Common myeloid progenitor, CD34-positive (primary cell): Measurements from ENCODE around the gene AP1M1.

Source experiments
- CTCF ChIA-PET: fragments of 350-600 bp; sonication (Branson Sonifier 250); formaldehyde crosslinking; loops from one replicate; lab custom pipeline; 2021; ENCODE audit warnings: antibody characterized with exemption; lab: Charles Lee
- POLR2A ChIA-PET: fragments of 350-600 bp; sonication (Branson Sonifier 250); formaldehyde crosslinking; loops from one replicate; lab custom pipeline; 2021; ENCODE audit warnings: antibody characterized with exemption; lab: Charles Lee
- DNase-seq, 3 donors: peaks; one replicate each; pipeline versions ENCODE4 v3.0.0 to v3.0.0-alpha.2; 2013
- H3K27ac ChIP-seq, 2 experiments: 1 replicate in 1 of 2; 2 replicates in 1 of 2; pipeline ENCODE4 v1.7.0; 2013; ENCODE audit warnings: inconsistent platforms in 2 of 2, low read length in 2 of 2, mild to moderate bottlenecking in 2 of 2, low read depth in 1 of 2, moderate library complexity in 1 of 2; ENCODE audit not compliant: severe bottlenecking in 2 of 2, insufficient read depth in 1 of 2, poor library complexity in 1 of 2
- H3K27me3 ChIP-seq, 5 experiments: replicated peaks in 2 of 5; 1 replicate in 3 of 5; 2 replicates in 2 of 5; pipeline versions ENCODE4 v1.6.1 to v1.7.0; 2013; ENCODE audit warnings: low read length in 4 of 5, mild to moderate bottlenecking in 2 of 5, moderate library complexity in 2 of 5, inconsistent platforms in 1 of 5; ENCODE audit not compliant: insufficient read depth in 5 of 5, control insufficient read depth in 4 of 5
- H3K36me3 ChIP-seq, 4 experiments: 1 replicate in 2 of 4; 2 replicates in 2 of 4; pipeline versions ENCODE4 v1.6.1 to v1.7.0; 2013; ENCODE audit warnings: low read length in 3 of 4, control low read depth in 1 of 4, mild to moderate bottlenecking in 1 of 4; ENCODE audit not compliant: control insufficient read depth in 4 of 4, insufficient read depth in 4 of 4
- H3K4me1 ChIP-seq, 4 experiments: 1 replicate in 3 of 4; 2 replicates in 1 of 4; pipeline versions ENCODE4 v1.6.1 to v1.7.1; 2013; ENCODE audit warnings: low read length in 3 of 4, mild to moderate bottlenecking in 3 of 4, control low read depth in 1 of 4, inconsistent platforms in 1 of 4, moderate library complexity in 1 of 4; ENCODE audit not compliant: control insufficient read depth in 4 of 4, insufficient read depth in 4 of 4; ENCODE audit errors: control extremely low read depth in 1 of 4
- H3K4me3 ChIP-seq, 7 experiments: 1 replicate in 4 of 7; 2 replicates in 3 of 7; pipeline versions ENCODE4 v1.5.1 to v1.7.0; 2013; ENCODE audit warnings: mild to moderate bottlenecking in 7 of 7, low read length in 6 of 7, moderate library complexity in 6 of 7, inconsistent platforms in 2 of 7, low read depth in 2 of 7, control low read depth in 1 of 7; ENCODE audit not compliant: insufficient read depth in 4 of 7, control insufficient read depth in 1 of 7; ENCODE audit errors: extremely low read depth in 1 of 7
- H3K9me3 ChIP-seq, 5 experiments: 1 replicate in 4 of 5; 2 replicates in 1 of 5; pipeline versions ENCODE4 v1.6.1 to v1.7.1; 2013; ENCODE audit warnings: low read length in 4 of 5, mild to moderate bottlenecking in 2 of 5, inconsistent platforms in 1 of 5, low read depth in 1 of 5, moderate library complexity in 1 of 5; ENCODE audit not compliant: control insufficient read depth in 4 of 5, insufficient read depth in 2 of 5; ENCODE audit errors: control extremely low read depth in 1 of 5
- WGBS: methylation state at CpG from one replicate; pipeline ENCODE4 v1.1.5; 2013; ENCODE audit not compliant: insufficient coverage; 5-methylcytosine and 5-hydroxymethylcytosine counted together

Gene AP1M1

DNA sequence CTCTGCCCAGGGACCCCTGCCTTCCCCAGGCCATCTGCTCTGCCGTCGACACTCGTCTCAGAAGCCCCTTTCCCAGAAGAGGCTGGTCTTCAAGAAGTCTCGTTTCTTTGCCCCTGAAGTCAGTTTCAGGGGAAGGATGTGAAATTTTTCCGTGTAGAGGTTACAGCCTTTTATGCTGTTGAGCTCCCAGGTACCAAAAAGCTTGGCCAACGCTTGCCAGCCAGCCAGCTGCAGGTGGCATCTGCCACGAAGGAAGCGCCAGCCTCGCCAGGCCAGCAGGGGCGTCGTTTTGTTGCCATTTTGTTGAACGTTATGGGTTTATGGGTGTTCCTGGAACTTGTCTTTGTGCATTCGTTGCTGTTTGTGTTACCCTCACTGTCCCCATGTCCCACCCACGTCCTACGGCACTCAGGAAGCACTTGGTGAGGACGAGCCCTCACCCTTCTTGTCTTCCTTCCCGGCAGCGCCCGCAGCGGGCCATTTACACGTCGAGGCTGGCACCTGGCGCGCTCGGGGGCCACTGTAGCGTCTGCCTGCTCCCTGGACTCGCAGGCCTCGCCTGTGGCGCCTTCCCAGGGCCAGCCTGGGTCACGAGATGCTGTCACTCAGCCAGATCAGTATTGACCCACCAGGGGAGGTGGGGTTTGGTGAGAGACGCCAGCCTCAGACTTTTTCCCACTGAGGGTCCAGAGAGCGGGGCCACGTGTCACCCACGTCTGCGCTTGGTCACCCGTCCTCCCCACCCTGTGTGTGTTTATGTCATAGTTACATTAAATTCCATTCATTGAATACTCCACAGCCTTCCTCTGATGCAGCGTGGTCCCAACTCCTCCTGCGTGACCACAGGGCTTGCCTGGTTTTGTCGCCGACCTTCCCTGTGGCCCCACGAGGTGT is 37.1 kb downstream of the AP1M1 start:
- H3K27ac ChIP-seq, result no peak overlapping the region
- POLR2A ChIA-PET, result no interaction called here
- H3K36me3 ChIP-seq, result peaks cover 13 to 62% (median 42%) of the 10 kb centered on the region in 4 experiments

DNA sequence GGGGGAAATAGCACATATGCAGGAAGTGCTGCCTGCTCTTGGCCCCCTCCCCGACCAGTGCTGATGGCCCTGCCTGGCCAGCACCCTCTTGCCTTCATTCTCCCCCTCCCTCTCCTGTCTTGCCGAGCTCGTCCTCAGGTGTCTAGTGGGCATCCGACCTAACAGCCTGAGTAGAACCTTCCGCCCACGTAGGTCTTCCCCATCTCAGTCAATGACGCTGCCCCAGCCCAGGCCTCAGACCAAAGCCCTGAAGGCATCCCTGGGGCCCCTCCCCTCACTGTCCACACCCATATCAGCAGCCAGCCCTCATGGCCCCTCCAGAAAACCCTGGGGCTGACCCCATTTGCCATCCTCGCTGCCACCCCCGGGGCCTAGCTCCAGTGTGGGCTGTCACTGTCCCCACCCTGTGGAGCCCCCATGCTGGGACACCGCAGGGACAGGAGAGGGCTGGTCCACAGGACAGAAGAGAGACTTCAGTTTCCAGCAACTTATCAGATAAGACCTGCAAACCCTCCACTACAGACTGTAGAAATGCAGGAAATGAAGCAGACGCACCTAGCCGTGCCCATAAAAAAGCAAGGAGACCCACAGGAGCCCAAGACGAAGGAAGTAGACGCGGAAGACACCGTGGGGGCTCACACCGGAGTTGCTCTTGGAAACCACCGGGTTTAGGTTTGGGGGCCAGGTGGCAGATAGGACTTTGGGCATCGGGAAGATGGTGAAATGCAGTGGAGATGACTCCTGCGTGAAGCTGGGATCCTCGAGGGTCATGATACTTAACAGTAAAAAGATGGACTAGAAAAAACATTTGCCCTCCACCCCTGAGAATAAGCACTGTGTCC is 38.3 kb downstream of the AP1M1 start:
- ChIA-PET POLR2A (no interaction called here), CTCF (interaction anchor here (0.6 to 2.1 kb wide), 2 partner anchors 9 to 12 kb away, joined by 3 to 5 read pairs; no protein-coding TSS in a partner anchor)
- Histone ChIP-seq H3K27me3 (no peaks in the 10 kb centered on the region), H3K27ac (peak overlapping the region in 1 of 2 experiments; percentile 34), H3K4me3 (no peak overlapping the region), H3K9me3 (no peaks in the 10 kb centered on the region), H3K4me1 (peaks cover 3 to 27% (median 17%) of the 10 kb centered on the region in 4 experiments), H3K36me3 (peaks cover 8 to 52% (median 37%) of the 10 kb centered on the region in 4 experiments)
- no peak for DNase-seq
- 93% methylated on average over 17 of the region's 21 CpGs for WGBS

More for the DNA sequence above, 37.1 kb downstream of the AP1M1 start:
- Histone ChIP-seq H3K4me3 (no peak overlapping the region), H3K4me1 (peaks cover 5 to 27% (median 17%) of the 10 kb centered on the region in 4 experiments), H3K27me3 (no peaks in the 10 kb centered on the region), H3K9me3 (no peaks in the 10 kb centered on the region)
- CTCF ChIA-PET, result interaction anchor here (2.1 kb wide), 1 partner anchor 10 kb away, joined by 5 read pairs; no protein-coding TSS in a partner anchor
- 96% methylated on average over 22 of the region's 41 CpGs for WGBS
- DNase-seq, result no peak

DNA sequence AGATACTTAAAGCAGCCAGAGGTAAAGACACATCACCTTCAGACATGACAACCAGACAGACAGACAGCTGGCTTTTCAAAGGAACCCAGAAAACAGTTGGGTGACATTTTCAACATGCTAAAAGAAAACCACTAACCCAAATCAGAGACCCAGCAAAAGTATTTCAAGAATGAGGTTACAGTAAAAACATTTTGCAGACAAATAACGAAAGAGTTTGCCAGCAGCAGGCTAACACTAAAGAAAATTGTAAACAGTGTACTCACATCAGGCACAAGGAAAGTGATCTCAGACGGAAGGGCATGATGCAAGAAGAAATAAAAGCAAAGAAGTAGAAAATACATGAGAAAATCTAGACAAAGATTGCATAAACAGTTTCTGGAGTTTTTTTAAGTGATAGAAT is 46.4 kb downstream of the AP1M1 start:
- 92% methylated on average over 2 of the region's 2 CpGs for WGBS
- peaks cover 0 to 5% (median 4%) of the 10 kb centered on the region in 4 experiments for H3K4me1 ChIP-seq
- no peak for DNase-seq
- no peaks in the 10 kb centered on the region for H3K36me3 ChIP-seq
- H3K9me3 ChIP-seq, result no peaks in the 10 kb centered on the region
- POLR2A ChIA-PET, result no interaction called here
- CTCF ChIA-PET, result interaction anchor here (1.5 to 5.4 kb wide), 2 partner anchors 86 to 133 kb away, joined by 6 to 41 read pairs; no protein-coding TSS in a partner anchor
- no peaks in the 10 kb centered on the region for H3K27me3 ChIP-seq
- H3K4me3 ChIP-seq, result no peak overlapping the region
- no peak overlapping the region for H3K27ac ChIP-seq

DNA sequence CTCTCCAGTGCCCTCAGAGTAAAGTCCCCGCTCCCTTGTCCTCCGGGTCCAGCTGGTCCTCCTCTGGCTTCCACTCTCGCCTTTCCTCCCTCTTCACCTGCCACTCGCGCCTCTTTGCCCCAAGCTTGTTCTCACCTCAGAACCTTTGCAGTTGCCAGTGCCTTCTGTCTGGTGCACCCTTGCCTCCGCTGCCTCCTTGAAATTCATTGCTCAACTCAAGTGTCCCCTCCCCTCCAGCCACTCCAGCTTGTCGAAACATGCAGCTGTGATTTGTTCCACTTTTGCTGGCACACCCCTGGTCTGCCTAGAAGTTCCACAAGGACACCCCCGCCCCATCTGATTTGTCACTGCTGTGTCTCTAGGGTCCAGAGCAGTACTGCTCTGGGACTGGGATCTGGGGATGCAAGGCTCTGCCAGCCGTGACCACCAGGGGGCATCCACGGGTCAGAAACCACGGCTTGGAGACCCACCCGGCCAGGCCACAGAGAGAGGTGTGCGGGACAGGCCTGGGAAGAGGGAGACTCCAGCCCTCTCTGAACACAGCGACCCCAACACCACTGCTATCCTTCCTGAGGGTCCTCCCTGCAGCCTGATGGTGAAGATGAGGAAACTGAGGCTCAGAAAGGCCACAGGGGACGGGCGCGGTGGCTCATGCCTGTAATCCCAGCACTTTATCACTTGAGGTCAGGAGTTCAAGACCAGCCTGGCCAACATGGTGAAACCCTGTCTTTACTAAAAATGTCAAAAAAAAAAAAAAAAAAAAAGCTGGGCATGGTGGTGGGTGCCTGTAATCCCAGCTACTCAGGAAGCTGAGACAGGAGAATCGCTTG is 49.9 kb downstream of the AP1M1 start:
- 51% methylated on average over 12 of the region's 18 CpGs for WGBS
- Histone ChIP-seq H3K36me3 (no peaks in the 10 kb centered on the region), H3K27ac (no peak overlapping the region), H3K9me3 (no peaks in the 10 kb centered on the region), H3K4me3 (no peak overlapping the region), H3K27me3 (no peaks in the 10 kb centered on the region), H3K4me1 (peaks cover 0 to 2% (median 0%) of the 10 kb centered on the region in 4 experiments)
- ChIA-PET CTCF (interaction anchor here (0.6 to 5.7 kb wide), 33 partner anchors 10 to 191 kb away, joined by 3 to 52 read pairs (median 4); partner anchors contain the start of genes FAM32A and KLF2), POLR2A (interaction anchor here (1.2 to 2.0 kb wide), 3 partner anchors 36 to 81 kb away, joined by 3 to 8 read pairs (median 6); partner anchors contain the start of gene KLF2)
- DNase-seq, result peak; percentile 75 to 84 (median 77)

DNA sequence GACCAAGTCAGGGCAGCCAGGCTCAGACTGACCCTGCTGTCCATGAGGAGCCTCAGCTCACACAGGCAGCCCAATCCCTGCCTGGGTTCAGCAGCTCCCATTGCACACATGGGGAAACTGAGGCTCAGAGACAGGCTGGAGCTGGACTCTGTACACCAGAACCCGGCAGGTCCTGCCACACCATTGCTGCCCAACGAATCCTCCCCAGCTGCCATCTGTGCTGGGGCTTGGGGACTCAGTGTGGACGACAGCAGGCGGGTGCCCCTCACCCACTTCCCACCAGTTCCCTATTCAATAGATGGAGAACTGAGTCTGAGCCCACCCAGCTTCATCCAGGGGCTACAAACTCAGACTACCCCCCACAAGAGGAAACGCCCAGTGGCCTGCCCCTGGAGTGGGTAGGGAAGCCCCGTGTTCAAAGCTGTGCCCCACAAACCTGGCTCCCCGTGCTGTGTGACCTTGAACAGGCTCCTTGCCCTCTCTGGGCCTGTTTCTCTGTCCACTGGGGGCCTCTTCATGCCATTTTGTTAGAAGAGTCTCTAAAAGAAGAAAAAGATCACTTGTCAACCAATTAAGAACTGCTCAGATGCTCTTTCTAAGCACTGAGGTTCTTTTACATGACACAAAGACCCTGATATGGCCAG is 50.8 kb downstream of the AP1M1 start:
- peaks cover 0 to 5% (median 0%) of the 10 kb centered on the region in 4 experiments for H3K4me1 ChIP-seq
- no peak overlapping the region for H3K27ac ChIP-seq
- H3K9me3 ChIP-seq, result no peaks in the 10 kb centered on the region
- ChIA-PET POLR2A (interaction anchor here (1.2 to 2.0 kb wide), 3 partner anchors 35 to 80 kb away, joined by 3 to 8 read pairs (median 6); partner anchors contain the start of gene KLF2), CTCF (interaction anchor here (0.6 to 5.7 kb wide), 20 partner anchors 10 to 190 kb away, joined by 3 to 52 read pairs (median 6); partner anchors contain the start of gene FAM32A)
- no peaks in the 10 kb centered on the region for H3K27me3 ChIP-seq
- DNase-seq, result no peak
- 90% methylated on average over 5 of the region's 7 CpGs for WGBS
- H3K36me3 ChIP-seq, result no peaks in the 10 kb centered on the region
- no peak overlapping the region for H3K4me3 ChIP-seq
